Chondrocyte (in vitro differentiated cells): ENCODE data around the gene ERG. TPM values are rescaled to one million over a fixed set of nuclear protein-coding genes. Genes with fewer than 3 reads are reported as not detected.
A peak's percentile ranks its signal among the peaks of the same experiment; 100 is the strongest.

Experiments used
- DNase-seq: peaks from one replicate; pipeline ENCODE4 v3.0.0; 2021; ENCODE audit warnings: mixed read lengths, low spot score
- H3K27ac Mint-ChIP-seq: one replicate; pipeline ENCODE4 v1.8.0; 2021; ENCODE audit warnings: mild to moderate bottlenecking, moderate library complexity, mixed read lengths; ENCODE audit not compliant: unreplicated experiment
- H3K27me3 Mint-ChIP-seq: 2 replicates; pipeline ENCODE4 v1.8.0; 2021; ENCODE audit warnings: low read depth, mixed read lengths
- H3K36me3 Mint-ChIP-seq: 2 replicates; pipeline ENCODE4 v1.8.0; 2021; ENCODE audit warnings: low read depth, mixed read lengths
- H3K4me1 Mint-ChIP-seq: 2 replicates; pipeline ENCODE4 v1.8.0; 2021; ENCODE audit warnings: low read depth, mild to moderate bottlenecking, mixed read lengths
- H3K4me3 Mint-ChIP-seq: one replicate; pipeline ENCODE4 v1.8.0; 2021; ENCODE audit warnings: mild to moderate bottlenecking, moderate library complexity, mixed read lengths; ENCODE audit not compliant: unreplicated experiment
- H3K9me3 Mint-ChIP-seq: 2 replicates; pipeline ENCODE4 v1.8.0; 2021; ENCODE audit warnings: low read depth, mixed read lengths
- CTCF ChIP-seq: fragments of 200-600 bp; sonication (generic); IDR thresholded peaks from 2 replicates; pipeline ENCODE4 v1.5.0; 2021; ENCODE audit warnings: antibody characterized with exemption, mild to moderate bottlenecking, moderate library complexity
- total RNA-seq: library from RNA; stranded (reverse); gene quantifications from 3 replicates; pipeline ENCODE4 v1.2.1, GENCODE V29; 2021

ERG gene
- total RNA-seq, 1 donor from 2014 or later: 33.4 TPM

GRCh38 chr21:38525454-38525853 lies 27.2 kb upstream of the ERG start:
- DNase-seq: no peak
- Mint-ChIP-seq H3K9me3 (no peaks in the 10 kb centered on the region), H3K27ac (no peak overlapping the region), H3K36me3 (peaks cover 6% of the 10 kb centered on the region), H3K4me1 (peaks cover 27% of the 10 kb centered on the region), H3K4me3 (no peak overlapping the region), H3K27me3 (no peaks in the 10 kb centered on the region)
- TF ChIP-seq CTCF: no peak

GRCh38 chr21:38524168-38525153 lies 26.2 kb upstream of the ERG start:
- Mint-ChIP-seq H3K27ac (peak overlapping the region; percentile 15), H3K4me1 (peaks cover 27% of the 10 kb centered on the region), H3K4me3 (no peak overlapping the region), H3K36me3 (peaks cover 8% of the 10 kb centered on the region), H3K9me3 (no peaks in the 10 kb centered on the region), H3K27me3 (no peaks in the 10 kb centered on the region)
- no peak for DNase-seq
- no peak for TF ChIP-seq CTCF

GRCh38 chr21:38520511-38520910 lies 22.2 kb upstream of the ERG start:
- Mint-ChIP-seq H3K36me3 (peaks cover 5% of the 10 kb centered on the region), H3K27ac (no peak overlapping the region), H3K9me3 (peaks cover 3% of the 10 kb centered on the region), H3K27me3 (no peaks in the 10 kb centered on the region), H3K4me3 (no peak overlapping the region), H3K4me1 (peaks cover 26% of the 10 kb centered on the region)
- no peak for TF ChIP-seq CTCF
- DNase-seq: no peak

- Mint-ChIP-seq H3K4me1 (peaks cover 31% of the 10 kb centered on the region), H3K9me3 (no peaks in the 10 kb centered on the region), H3K27ac (no peak overlapping the region), H3K27me3 (no peaks in the 10 kb centered on the region), H3K4me3 (no peak overlapping the region), H3K36me3 (no peaks in the 10 kb centered on the region)
- peak; percentile 41 for TF ChIP-seq CTCF
- no peak for DNase-seq
These were observed 13.5 kb upstream of the ERG start for GRCh38 chr21:38511662-38512243.

GRCh38 chr21:38511198-38511597 lies 12.9 kb upstream of the ERG start:
- Mint-ChIP-seq H3K36me3 (no peaks in the 10 kb centered on the region), H3K9me3 (no peaks in the 10 kb centered on the region), H3K4me1 (peaks cover 36% of the 10 kb centered on the region), H3K4me3 (no peak overlapping the region), H3K27ac (no peak overlapping the region), H3K27me3 (no peaks in the 10 kb centered on the region)
- no peak for DNase-seq
- no peak for TF ChIP-seq CTCF
